Heart left ventricle (tissue), 13 donors: ENCODE results near the gene KCNG2.

Experiments
- CTCF ChIP-seq, 12 donors: fragments of 200-600 bp; sonication (generic) in 4 of 12; IDR thresholded peaks; one replicate each; pipeline versions ENCODE4 v1.5.0 to v1.8.0; 2018 to 2022; ENCODE audit warnings: antibody characterized with exemption in 12 of 12, mild to moderate bottlenecking in 5 of 12
- POLR2A ChIP-seq, 2 donors: fragments of 450-650 bp; IDR thresholded peaks; one replicate each; pipeline ENCODE4 v1.6.1; 2017; ENCODE audit warnings: antibody characterized with exemption in 2 of 2, mild to moderate bottlenecking in 2 of 2, moderate library complexity in 2 of 2
- donor health status: ischemic (EF 13 %, LVEDD 7.1; RV severe dilation, severe dysfunction).
- donor health status: DM: no; HTN: yes; CAD: no.
- donor health status: DM: no; HTN: no; CAD: no.
- donor health status: ischemic (EF 25% LVEDD 6.9; RV normal size, moderate dysfunction).
- donor health status: ischemic (EF 25% LVEDD 5.7; RV mildly dilated, moderate dysfunction).
- donor health status: ischemic (EF 35%, LVEDD 5.7; RV mildly dilated, moderate dysfunction).
- donor health status: nonischemic (EF 11% LVEDD 7.7; RV severe dilation, severe dysfunction).
- donor health status: DM: yes; HTN: yes; CAD: no.
- donor health status: PGD.
- donor health status: ischemic (EF 29% LVEDD 5.4; RV normal size, mild dysfunction).
- donor health status: nonischemic (EF 23%, LVEDD 6.1; RV moderate dilation, normal function).

DNA sequence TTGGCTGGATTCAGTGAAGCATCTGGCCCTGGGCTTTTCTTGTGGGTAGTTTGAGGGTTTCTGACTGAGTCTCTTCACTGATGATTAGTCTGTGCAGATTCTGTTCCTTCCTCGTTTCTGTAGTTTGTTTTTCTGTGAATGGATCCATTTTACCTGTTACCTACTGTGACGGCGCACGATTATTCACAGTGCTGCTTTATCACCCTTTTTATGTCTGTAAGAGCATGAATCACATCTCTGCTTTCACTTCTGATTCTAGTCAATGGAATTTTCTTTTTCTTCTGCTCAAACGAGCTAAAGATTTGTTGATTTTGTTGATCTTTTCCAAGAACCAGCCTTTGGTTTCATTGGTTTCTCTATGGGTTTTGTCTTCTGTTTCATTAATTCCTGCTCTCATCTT lies 92.9 kb downstream of the KCNG2 start:
- TF ChIP-seq CTCF (IDR thresholded peaks at IDR 0.05) (no peak), POLR2A (IDR thresholded peaks at IDR 0.05) (no peak)
